ENCODE results near the gene TRIM50. TPM values are rescaled to one million over a fixed set of nuclear protein-coding genes. Genes with fewer than 3 reads are reported as not detected.

The TRIM50 gene
- polyA plus RNA-seq, 1 donor (not counting 4 experiments of a cell fraction or from before 2014, with no cell fraction given) = not detected

DNA sequence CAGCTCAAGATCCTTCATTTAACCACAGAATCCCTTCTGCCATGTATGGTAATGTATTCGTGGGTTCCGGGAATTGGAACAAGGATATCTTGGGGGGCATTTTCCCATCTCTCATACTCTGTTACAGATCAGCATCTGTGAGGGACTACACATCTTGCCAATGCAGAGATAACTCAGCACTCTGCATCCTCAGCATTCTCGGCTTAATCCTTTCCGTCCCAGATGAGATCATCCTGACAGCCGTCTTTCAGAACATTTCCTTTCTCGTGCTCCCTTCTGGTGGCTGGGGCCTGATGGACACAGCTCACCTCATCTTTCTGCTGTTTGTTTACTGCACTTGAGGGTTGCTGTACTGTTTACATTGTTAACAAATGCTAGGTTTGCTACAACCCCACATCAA is 25.4 kb upstream of the TRIM50 start:
- Histone ChIP-seq H3K36me3 (ENCODE audit: control insufficient read depth in 2 of 2, extremely low read depth in 1 of 2, insufficient read depth in 2 of 2, low read length in 2 of 2) (no peaks in the 10 kb centered on the region), H4K20me1 (ENCODE audit: control insufficient read depth, extremely low read depth, insufficient read depth, low read length) (no peaks in the 10 kb centered on the region), H3K4me3 (ENCODE audit: control insufficient read depth in 2 of 3, extremely low read depth in 1 of 3, insufficient read depth in 2 of 3, low read depth in 1 of 3, low read length in 3 of 3) (no peak overlapping the region), H3K9me1 (ENCODE audit: control insufficient read depth, extremely low read depth, insufficient read depth, low read length) (no peaks in the 10 kb centered on the region), H3K9ac (ENCODE audit: control insufficient read depth, extremely low read depth, insufficient read depth, low read length) (no peak overlapping the region), H3K27ac (ENCODE audit: control insufficient read depth, insufficient read depth, low read length) (no peak overlapping the region), H3K4me1 (ENCODE audit: control insufficient read depth, extremely low read depth, insufficient read depth, low read length) (no peaks in the 10 kb centered on the region), H3K79me2 (ENCODE audit: control insufficient read depth, insufficient read depth, low read length) (no peaks in the 10 kb centered on the region), H3K9me3 (ENCODE audit: control insufficient read depth, low read depth, low read length) (no peaks in the 10 kb centered on the region), H2AFZ (ENCODE audit: control insufficient read depth, low read length) (no peak overlapping the region), H3K4me2 (ENCODE audit: control insufficient read depth, extremely low read depth, insufficient read depth, low read depth, low read length) (no peak overlapping the region), H3K27me3 (ENCODE audit: control insufficient read depth, extremely low read depth, insufficient read depth, low read length) (peaks cover 5% of the 10 kb centered on the region)
- no peak for TF ChIP-seq EZH2 (IDR thresholded peaks at IDR 0.05; ENCODE audit: low read length)
- TF ChIP-seq, protein P1, sequence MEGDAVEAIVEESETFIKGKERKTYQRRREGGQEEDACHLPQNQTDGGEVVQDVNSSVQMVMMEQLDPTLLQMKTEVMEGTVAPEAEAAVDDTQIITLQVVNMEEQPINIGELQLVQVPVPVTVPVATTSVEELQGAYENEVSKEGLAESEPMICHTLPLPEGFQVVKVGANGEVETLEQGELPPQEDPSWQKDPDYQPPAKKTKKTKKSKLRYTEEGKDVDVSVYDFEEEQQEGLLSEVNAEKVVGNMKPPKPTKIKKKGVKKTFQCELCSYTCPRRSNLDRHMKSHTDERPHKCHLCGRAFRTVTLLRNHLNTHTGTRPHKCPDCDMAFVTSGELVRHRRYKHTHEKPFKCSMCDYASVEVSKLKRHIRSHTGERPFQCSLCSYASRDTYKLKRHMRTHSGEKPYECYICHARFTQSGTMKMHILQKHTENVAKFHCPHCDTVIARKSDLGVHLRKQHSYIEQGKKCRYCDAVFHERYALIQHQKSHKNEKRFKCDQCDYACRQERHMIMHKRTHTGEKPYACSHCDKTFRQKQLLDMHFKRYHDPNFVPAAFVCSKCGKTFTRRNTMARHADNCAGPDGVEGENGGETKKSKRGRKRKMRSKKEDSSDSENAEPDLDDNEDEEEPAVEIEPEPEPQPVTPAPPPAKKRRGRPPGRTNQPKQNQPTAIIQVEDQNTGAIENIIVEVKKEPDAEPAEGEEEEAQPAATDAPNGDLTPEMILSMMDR (optimal IDR thresholded peaks at IDR 0.05 in 1 of 3, IDR thresholded peaks at IDR 0.05 in 1 of 3, conservative IDR thresholded peaks at IDR 0.05 in 1 of 3; ENCODE audit: extremely low read depth in 1 of 3, insufficient read depth in 2 of 3, low read length in 3 of 3) = no peak
- FAIRE-seq (no peak), DNase-seq (ENCODE audit: low read depth, low spot score) (no peak)
- dilution Hi-C loops (cut with MboI; ENCODE audit: extremely low pct_ligation_motif_present, low sequenced_read_pairs) = no loop called here

DNA sequence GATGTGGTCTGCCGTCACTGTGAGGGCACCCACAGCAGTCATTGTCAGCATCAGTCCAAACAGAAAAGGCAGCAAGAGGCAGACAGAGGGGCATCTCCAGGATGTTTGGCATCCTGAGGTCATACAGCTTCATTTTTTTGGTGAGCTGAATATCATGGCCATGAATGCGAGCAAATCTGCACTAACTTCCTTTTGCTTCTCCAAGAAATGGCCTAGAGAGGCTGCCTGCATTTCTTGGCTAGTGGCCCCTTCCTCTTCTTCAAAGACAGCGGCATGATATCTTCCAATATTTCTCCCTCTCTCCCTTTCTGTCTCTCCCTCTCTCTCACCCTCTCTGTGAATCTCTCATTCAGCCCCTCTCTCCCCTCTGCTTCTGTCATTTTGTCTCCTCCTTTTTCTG is 24.9 kb upstream of the TRIM50 start:
- H3K4me1 ChIP-seq (ENCODE audit: control insufficient read depth, extremely low read depth, insufficient read depth, low read length) = no peaks in the 10 kb centered on the region

More for the DNA sequence above, 24.9 kb upstream of the TRIM50 start:
- DNase-seq (ENCODE audit: low read depth, low spot score) (no peak), FAIRE-seq (no peak)
- H4K20me1 ChIP-seq (ENCODE audit: control insufficient read depth, extremely low read depth, insufficient read depth, low read length) = no peaks in the 10 kb centered on the region
- dilution Hi-C loops (cut with MboI; ENCODE audit: extremely low pct_ligation_motif_present, low sequenced_read_pairs) = no loop called here
- no peaks in the 10 kb centered on the region for H3K9me3 ChIP-seq (ENCODE audit: control insufficient read depth, low read depth, low read length)
- TF ChIP-seq, protein P1 (optimal IDR thresholded peaks at IDR 0.05 in 1 of 3, IDR thresholded peaks at IDR 0.05 in 1 of 3, conservative IDR thresholded peaks at IDR 0.05 in 1 of 3; ENCODE audit: extremely low read depth in 1 of 3, insufficient read depth in 2 of 3, low read length in 3 of 3) = no peak
- no peak for TF ChIP-seq EZH2 (IDR thresholded peaks at IDR 0.05; ENCODE audit: low read length)
- no peak overlapping the region for H3K27ac ChIP-seq (ENCODE audit: control insufficient read depth, insufficient read depth, low read length)
- no peaks in the 10 kb centered on the region for H3K36me3 ChIP-seq (ENCODE audit: control insufficient read depth in 2 of 2, extremely low read depth in 1 of 2, insufficient read depth in 2 of 2, low read length in 2 of 2)
- H3K4me3 ChIP-seq (ENCODE audit: control insufficient read depth in 2 of 3, extremely low read depth in 1 of 3, insufficient read depth in 2 of 3, low read depth in 1 of 3, low read length in 3 of 3) = no peak overlapping the region
- no peak overlapping the region for H3K4me2 ChIP-seq (ENCODE audit: control insufficient read depth, extremely low read depth, insufficient read depth, low read depth, low read length)
- no peaks in the 10 kb centered on the region for H3K79me2 ChIP-seq (ENCODE audit: control insufficient read depth, insufficient read depth, low read length)
- no peak overlapping the region for H3K9ac ChIP-seq (ENCODE audit: control insufficient read depth, extremely low read depth, insufficient read depth, low read length)
- H3K27me3 ChIP-seq (ENCODE audit: control insufficient read depth, extremely low read depth, insufficient read depth, low read length) = peaks cover under 1% of the 10 kb centered on the region
- H2AFZ ChIP-seq (ENCODE audit: control insufficient read depth, low read length) = no peak overlapping the region
- H3K9me1 ChIP-seq (ENCODE audit: control insufficient read depth, extremely low read depth, insufficient read depth, low read length) = no peaks in the 10 kb centered on the region

Measured in keratinocyte (primary cell).